GM23248 (cell line): ENCODE data around the gene TTC39C.

Source experiments
- EZH2 ChIP-seq: fragments of 200-600 bp; sonication (generic); IDR thresholded peaks from 2 replicates; pipeline ENCODE4 v1.6.1; 2018; ENCODE audit warnings: antibody characterized with exemption, mild to moderate bottlenecking; ENCODE audit not compliant: insufficient read depth, poor library complexity, severe bottlenecking
- EZH2phosphoT487 ChIP-seq: fragments of 200-600 bp; sonication (generic); IDR thresholded peaks from 2 replicates; pipeline ENCODE4 v1.6.1; 2018; ENCODE audit warnings: antibody characterized with exemption, moderate library complexity, mild to moderate bottlenecking, low read depth; ENCODE audit not compliant: insufficient read depth

DNA sequence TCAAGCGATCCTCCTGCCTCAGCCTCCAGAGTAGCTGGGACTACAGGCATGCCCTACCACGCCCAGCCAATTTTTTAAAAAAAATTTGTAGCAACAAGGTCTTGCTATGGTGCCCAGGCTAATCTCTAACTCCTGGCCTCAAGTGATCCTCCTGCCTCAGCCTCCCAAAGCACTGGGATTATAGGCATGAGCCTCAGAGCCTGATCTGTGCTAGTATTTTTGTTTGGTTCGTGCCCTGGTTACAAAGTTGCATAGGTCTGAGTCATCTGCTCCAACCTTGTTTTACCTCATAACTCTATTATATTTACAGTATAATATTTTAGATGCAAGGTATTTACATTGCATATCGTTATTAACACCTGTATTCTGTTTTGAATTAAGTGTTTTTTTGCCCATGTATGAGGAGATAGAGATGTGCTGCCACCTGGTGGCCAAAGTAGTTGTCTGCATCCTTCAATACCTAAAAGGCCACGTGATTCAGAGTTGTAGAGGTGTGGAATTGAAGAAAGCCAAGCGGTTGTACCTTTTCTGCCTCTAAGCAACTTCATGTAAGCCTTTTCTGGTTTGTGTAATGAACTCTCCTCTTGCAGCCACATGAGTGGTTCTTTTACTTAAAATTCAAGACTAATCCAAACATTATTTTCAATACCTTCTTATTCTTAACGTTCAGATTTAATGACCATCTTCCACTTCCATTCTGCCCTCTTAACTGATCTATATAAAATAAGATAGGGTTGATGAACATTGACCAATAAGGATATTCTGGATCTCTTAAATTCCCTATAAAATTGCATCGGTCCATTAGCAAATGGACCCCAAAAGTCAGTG, 104.4 kb downstream of the TTC39C start:
- TF ChIP-seq EZH2 (no peak), EZH2phosphoT487 (no peak)
